GM18951 (cell line): ENCODE measurements around the gene PCA3.

ENCODE experiments used
- POLR2A ChIP-seq: IDR thresholded peaks from 4 replicates; pipeline ENCODE4 v1.6.1; 2011; ENCODE audit warnings: mild to moderate bottlenecking; ENCODE audit not compliant: insufficient read length, insufficient read depth; ENCODE audit errors: extremely low read depth
- in situ Hi-C: fragments of 300-500 bp; cut with MboI; formaldehyde crosslinking; loops from one replicate; pipeline ENCODE4 v1.12.0; 2022; ENCODE audit warnings: low sequenced_read_pairs, mixed read lengths, inconsistent platforms; ENCODE audit not compliant: unreplicated experiment

Gene PCA3

DNA sequence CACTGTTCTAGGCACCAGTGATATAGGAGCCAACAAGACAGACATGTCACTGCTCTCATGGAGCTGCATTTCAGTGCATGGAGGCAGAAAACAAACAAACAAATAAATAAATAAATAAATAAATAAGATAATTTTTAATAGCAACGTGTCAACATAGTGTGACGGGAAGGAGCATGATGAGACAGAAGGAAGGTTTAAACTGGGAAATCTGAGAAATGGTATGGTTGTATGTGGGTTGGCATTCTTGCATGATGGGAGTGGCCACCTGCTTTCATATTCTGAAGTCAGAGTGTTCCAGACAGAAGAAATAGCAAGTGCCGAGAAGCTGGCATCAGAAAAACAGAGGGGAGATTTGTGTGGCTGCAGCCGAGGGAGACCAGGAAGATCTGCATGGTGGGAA is at the start of gene PCA3:
Gene PCA3 (plus strand): TSS at position 301 of the 400 bp plus-strand sequence.
- no peak for TF ChIP-seq POLR2A
- in situ Hi-C loops = no loop called here

DNA sequence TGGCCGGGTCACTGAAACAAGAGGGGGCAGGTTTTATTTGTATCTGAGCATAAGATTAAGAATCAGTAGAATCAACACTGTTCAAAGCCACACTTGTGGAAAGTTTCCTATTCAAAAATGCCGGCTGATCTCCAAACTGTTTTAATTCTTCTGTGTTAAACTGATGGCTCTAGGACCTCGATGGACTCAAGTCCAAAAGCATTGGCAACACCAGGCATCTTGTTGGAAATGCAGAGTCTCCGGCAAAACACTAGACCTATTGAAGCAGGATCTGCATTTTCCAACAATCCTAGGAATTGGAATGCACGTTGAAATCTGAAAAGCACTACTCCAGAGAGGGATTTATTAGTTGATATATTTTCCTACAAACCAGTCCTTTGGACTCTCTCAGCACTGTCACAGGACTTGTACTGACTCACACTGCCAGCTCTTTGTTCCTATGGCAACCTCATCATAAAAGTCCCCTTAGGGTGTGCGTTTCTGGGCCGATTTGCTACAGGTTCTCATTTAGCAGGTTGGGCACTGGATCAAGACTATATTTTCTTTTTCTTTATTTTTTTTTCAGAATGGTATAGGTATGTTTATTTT is 48.1 kb upstream of the PCA3 start:
- in situ Hi-C loops = no loop called here
- TF ChIP-seq POLR2A = no peak

DNA sequence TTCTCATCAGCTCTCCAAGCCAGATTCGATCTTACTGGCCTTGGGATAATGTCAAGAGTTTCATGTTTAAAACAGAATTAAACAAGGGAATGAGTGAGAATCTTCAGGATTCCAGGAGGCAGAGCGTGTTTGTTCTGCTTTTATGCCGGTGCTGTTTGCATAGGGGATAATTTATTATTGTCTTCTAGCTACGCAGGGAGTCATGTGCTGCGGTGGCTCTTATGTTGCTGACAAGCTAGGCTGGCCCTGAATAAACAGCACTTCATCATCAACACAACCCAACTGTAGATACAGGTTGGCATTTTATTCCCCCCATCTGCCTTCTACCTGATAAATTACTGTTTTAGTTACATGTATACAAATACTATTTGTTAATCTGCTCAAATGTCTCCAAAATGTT is 47.1 kb upstream of the PCA3 start:
- in situ Hi-C loops = no loop called here
- TF ChIP-seq POLR2A = no peak

DNA sequence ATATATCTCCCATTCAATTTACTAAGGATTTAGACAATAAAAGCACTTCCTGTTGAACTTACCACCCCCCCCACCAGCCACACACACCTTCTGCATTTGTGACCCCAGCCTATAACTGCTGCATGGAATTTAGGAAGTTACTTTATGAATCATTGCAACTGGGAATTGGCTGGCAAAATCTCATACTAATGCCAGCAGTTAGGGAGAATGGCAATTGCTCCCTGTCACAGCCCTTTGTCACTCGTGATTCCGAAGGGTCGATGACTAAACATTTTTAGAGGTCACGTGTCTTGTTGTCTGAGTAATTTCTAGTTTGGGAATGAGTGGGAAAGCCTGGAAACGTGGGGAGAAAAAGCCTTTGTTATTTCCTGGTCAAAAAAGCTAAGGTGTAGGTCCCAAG is 46.6 kb upstream of the PCA3 start:
- in situ Hi-C loops = no loop called here

DNA sequence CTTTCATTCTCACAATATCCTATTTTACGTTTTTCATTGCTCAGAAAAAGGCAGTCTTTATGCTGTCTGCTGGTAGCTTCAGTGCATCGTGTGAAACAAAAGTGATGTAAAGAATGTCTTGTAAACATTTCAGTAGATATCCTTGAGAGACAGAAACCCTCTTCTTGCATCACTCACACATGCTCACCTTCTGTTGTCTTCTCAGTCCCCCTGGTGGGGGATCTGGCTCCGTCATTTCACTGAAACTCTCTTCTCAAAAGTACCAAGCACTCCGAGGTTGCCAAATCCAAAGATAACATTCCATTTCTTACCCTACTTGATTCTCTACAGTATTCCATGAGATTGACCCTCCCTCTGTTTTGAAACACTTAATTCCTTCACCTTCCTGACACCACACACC is 46.1 kb upstream of the PCA3 start:
- in situ Hi-C loops = no loop called here

More for the DNA sequence above, 46.6 kb upstream of the PCA3 start:
- TF ChIP-seq POLR2A = no peak

DNA sequence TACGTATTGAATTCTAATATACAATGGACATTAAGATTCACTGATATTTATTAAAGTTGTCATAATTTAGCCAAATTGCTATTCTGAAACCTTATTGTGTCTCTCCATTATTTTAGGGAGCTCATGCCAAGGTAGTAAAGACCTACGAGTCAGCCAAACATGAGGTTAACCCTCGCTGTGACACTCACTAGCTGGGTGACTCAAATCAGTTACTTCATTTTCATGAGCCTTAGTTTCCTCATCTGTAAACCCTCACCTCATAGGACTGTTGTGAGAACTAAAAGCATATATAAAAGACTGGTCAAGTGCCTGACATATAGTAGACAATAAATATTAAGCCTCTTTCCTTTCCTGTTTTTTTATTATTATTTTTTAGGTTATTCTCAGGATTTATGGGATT is 44.0 kb upstream of the PCA3 start:
- in situ Hi-C loops = no loop called here
- no peak for TF ChIP-seq POLR2A

More for the DNA sequence above, 46.1 kb upstream of the PCA3 start:
- TF ChIP-seq POLR2A = no peak

DNA sequence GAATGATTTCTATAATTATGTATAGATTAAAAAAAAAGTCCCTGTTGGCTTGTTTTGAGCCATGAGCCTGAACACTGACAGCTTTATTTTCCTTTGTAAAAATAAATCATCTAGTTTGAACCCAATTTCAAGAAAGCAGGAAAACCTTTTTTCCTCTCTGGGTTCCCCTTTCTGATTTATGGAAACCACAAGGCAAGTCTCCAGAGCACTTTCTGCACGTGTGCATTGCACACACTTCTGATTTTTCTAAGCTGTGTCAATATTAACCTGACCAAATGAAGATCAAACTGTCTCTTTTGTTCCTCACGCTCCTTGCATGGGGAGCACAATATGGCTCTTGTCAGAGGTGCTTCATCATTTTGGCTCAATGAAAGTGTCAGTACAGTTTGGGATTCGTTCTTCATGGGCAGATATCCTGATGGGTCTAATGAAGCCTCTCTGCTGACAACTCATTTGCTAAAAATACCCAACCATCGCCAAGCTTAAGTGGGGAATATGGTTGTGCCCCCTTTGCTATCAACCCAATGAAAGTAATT is 39.2 kb upstream of the PCA3 start:
- in situ Hi-C loops = no loop called here
- TF ChIP-seq POLR2A = no peak

DNA sequence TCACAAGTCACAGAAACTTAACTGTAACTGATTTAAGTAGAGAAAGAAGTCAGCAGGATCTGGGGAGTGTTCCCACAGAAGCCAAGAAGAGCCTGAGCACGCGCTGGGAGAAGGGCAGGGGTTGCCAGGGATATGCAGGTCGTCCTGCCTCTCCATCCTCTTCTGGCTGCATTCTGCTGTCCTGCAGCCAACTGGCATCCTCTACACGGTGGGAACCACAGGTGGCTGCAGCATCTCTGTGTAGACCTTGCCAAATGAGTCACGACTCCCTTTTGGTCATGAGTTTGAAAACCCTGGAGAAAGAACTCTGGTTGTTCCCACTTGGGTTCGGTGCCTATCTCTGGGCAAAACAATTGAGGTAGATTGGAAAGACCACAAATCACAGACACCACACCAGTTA is 38.4 kb upstream of the PCA3 start:
- in situ Hi-C loops = no loop called here
- TF ChIP-seq POLR2A = no peak

DNA sequence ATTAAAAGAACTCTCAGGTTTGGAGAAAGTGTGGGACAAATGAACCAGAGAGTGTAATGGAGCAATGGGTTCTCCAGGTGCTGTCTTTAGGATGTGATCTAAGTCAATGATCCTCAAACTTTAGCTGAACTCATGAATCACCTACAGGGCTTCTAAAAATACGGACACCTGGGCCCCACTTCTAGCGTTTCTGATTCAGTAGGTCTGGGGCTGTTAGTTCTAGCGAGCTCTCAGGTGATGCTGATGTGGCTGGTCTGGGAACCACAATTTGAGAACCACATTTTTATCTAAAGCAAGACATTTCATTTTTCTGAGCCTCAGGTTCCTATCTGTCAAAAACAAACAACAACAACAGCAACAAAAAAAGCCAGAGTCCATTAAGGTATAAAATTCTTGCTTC is 35.1 kb upstream of the PCA3 start:
- in situ Hi-C loops = no loop called here
- TF ChIP-seq POLR2A = no peak

DNA sequence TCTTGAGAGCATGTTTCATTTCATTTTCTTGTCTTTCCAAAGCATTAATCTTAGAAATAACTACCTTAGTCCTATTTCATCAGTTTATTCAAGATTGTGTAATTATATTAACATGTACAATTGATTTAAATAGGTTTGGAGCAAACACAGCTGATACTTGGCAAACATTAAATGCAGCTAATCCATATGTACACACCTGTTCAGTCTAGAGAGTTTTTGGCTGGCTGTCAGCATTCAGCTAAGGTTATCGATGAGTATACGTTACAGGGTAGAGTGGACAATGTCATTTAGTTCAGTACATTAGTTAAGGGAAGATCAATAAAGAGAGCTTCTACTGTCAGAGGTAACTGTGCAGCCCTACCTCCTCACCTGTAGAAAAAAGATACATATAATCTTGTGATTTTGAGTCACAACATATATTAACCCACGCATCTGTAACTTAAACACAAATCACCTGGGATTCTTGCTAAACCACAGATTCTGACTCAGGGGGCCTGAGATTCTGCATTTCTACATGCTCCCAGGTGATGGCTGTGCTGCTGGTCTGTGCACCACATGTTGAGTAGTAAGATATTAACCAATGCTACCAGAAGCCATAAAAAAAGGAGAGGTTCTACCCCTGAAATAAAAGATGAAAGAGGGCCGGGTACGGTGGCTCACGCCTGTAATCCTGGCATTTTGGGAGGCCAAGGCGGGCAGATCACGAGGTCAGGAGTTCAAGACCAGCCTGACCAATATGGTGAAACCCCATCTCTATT is 34.1 kb upstream of the PCA3 start:
- in situ Hi-C loops = no loop called here
- no peak for TF ChIP-seq POLR2A

DNA sequence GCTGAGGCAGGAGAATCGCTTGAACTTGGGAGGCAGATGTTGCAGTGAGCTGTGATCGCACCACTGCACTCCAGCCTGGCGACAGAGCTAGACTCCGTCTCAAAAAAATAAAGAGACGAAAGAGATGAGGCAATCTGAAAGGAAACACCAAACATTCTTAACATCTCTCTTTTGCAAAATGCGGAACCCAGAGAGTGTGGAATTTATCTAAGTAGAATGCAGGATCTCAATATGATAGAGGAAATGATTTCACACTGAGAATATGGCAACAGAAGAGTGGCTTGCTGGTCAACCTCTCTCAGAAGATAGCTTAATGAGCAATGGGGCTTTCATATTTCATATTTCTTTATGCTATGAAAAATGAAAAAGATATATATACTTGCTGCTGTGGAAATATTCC is 33.4 kb upstream of the PCA3 start:
- no peak for TF ChIP-seq POLR2A
- in situ Hi-C loops = no loop called here

DNA sequence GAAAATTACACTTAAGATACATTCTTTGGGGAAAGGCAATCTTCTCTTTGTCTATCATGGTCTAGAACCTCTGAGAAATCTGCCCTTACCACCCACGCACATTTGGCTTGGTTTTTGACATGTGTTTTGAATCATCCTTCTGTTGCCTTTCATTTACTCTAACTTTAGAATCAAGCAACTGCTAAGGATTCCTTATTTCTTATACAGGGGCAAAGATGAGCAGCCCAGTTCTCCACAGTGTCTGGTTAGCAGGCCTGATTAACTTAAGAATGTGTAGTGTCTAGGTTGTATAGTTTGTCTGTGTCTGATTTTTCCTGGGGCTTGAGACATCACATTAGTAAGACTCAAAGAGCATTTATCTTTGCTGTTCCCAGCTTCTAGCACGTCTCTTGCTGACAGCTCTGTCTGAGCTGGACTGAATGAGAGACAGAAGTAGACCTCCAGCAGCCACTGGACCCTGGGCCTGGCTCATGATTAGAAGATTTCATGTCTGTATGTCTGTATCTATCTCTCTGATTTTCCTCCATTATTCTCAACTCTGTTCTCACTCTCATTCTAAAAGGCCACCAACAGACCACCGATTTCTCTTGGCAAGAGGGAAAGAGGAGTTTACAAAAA is 31.8 kb upstream of the PCA3 start:
- in situ Hi-C loops = no loop called here
- no peak for TF ChIP-seq POLR2A

DNA sequence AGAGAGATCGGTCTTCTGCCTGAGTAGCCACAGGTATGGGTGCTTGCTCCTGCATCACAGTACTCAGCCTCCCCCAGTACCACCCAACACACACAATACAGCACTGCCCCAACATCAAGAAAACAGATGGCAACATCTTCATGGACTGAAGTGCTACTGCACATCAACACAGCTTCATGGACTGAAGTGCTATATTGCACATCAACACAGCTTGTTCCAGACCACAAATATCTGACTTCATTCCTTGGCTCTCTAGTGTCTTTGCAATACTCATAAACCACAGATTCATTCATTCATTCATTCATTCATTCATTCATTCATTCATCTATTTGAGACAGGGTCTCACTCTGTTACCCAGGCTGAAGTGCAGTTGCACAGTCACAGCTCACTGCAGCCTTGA is 31.1 kb upstream of the PCA3 start:
- in situ Hi-C loops = no loop called here
- no peak for TF ChIP-seq POLR2A

DNA sequence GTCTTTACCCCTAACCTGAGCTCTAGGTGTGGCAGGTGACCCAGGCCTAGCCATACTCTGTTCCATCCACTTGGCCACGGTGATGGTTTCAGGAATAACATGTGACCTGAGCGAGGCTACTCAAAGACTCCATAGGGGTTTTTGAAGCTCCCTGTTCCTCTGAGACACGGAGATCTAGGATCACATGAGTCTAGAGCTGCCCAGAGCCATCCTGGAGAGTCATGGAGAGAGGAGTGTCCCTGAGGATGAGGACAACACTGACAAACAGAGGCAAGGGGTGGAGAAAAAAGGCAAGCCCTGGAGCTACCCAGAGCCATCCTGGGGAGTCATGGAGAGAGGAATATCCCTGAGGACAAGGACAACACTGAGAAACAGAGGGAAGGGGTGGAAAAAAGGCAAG is 29.5 kb upstream of the PCA3 start:
- TF ChIP-seq POLR2A = no peak
- in situ Hi-C loops = no loop called here
